Esophagus (tissue), 2 donors: Measurements from ENCODE around the gene AZIN2. TPM values are rescaled to one million over a fixed set of nuclear protein-coding genes. Genes with fewer than 3 reads are reported as not detected.

ENCODE experiments used
- H3K27ac ChIP-seq, 2 donors: one replicate each; pipeline ENCODE4 v1.5.1; 2013; ENCODE audit warnings: low read depth in 2 of 2, mild to moderate bottlenecking in 2 of 2, inconsistent platforms in 1 of 2, low read length in 1 of 2, moderate library complexity in 1 of 2
- H3K27me3 ChIP-seq, 2 donors: one replicate each; pipeline ENCODE4 v1.6.1; 2013; ENCODE audit warnings: low read length in 2 of 2, control low read depth in 1 of 2, mild to moderate bottlenecking in 1 of 2; ENCODE audit not compliant: insufficient read depth in 2 of 2, control insufficient read depth in 1 of 2
- H3K36me3 ChIP-seq, 2 donors: one replicate each; pipeline ENCODE4 v1.6.1; 2013; ENCODE audit warnings: low read length in 1 of 2; ENCODE audit not compliant: control insufficient read depth in 2 of 2, insufficient read depth in 2 of 2
- H3K4me1 ChIP-seq, 2 donors: one replicate each; pipeline ENCODE4 v1.6.1; 2013; ENCODE audit warnings: low read length in 1 of 2; ENCODE audit not compliant: control insufficient read depth in 2 of 2, insufficient read depth in 2 of 2
- H3K4me3 ChIP-seq, 2 donors: one replicate each; pipeline ENCODE4 v1.5.1; 2013; ENCODE audit warnings: low read length in 2 of 2, mild to moderate bottlenecking in 2 of 2, low read depth in 1 of 2, moderate library complexity in 1 of 2
- H3K9me3 ChIP-seq, 2 donors: one replicate each; pipeline ENCODE4 v1.6.1; 2013; ENCODE audit warnings: mild to moderate bottlenecking in 2 of 2, low read depth in 1 of 2, low read length in 1 of 2, moderate library complexity in 1 of 2; ENCODE audit not compliant: control insufficient read depth in 2 of 2, insufficient read depth in 1 of 2
- WGBS, 2 donors: extraction: QIAGEN DNeasy Blood & Tissue Kit; methylation state at CpG; one replicate each; pipeline ENCODE4 v1.1.7; 2013; 5-methylcytosine and 5-hydroxymethylcytosine counted together
- polyA plus RNA-seq, 2 donors: library from polyadenylated mRNA; stranded (reverse); fragments of 200-250 nt; gene quantifications; one replicate each; pipeline ENCODE4 v1.2.3, GENCODE V29; 2013
- donor health status: healthy with polysubstance abuse.
- donor health status: Bipolar disorder and iron deficiency.

Gene AZIN2
- under 1 TPM; 0.63 to 0.72 TPM for polyA plus RNA-seq

DNA sequence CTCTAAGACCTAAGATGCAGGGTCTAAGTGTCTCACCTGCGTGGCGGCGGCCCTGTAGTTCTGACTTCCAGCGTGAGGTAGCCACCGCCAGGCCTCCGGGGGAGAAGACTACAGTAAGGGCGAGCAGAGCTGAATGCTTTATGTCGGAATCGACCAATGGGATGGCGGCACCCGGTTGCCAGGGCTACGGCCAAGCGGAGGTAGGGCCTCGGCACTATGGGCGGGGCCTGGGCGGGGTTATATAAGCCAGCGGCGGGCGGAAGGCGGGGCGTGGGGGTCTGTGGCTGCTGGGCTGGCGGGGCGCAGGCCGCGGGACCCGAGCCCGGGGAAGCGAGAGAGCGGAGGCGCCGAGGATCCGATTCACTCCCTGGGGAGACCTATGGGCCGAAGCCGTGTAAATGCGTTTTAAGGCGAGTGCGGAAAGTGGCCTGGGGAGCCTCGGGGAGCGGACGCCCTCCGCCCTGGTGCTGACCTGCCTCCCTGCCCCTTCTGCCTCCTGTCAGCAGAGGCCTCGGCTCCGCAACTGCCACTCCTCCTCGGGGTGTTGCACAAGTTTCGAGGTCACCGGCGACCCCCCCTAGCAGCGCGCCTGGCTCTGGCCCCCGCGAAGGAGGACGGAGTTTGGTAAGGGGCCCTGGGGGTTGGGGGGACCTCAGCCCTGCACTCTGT lies at the start of gene AZIN2:
AZIN2 (plus strand) TSS at position 269 of the 669 bp plus-strand sequence. CDS start 1,097 bp downstream, outside the sequence.
- no peaks in the 10 kb centered on the region for H3K27me3 ChIP-seq
- H3K27ac ChIP-seq, result no peak within 1 kb of the TSS
- no peaks in the 10 kb centered on the region for H3K4me1 ChIP-seq
- H3K4me3 ChIP-seq, result peak within 1 kb of the TSS; percentile 58 to 65
- WGBS, 2 donors, result 1 to 2% methylated on average over 38 to 52 of the region's 52 CpGs
- no peaks in the 10 kb centered on the region for H3K9me3 ChIP-seq
- no peaks in the 10 kb centered on the region for H3K36me3 ChIP-seq

DNA sequence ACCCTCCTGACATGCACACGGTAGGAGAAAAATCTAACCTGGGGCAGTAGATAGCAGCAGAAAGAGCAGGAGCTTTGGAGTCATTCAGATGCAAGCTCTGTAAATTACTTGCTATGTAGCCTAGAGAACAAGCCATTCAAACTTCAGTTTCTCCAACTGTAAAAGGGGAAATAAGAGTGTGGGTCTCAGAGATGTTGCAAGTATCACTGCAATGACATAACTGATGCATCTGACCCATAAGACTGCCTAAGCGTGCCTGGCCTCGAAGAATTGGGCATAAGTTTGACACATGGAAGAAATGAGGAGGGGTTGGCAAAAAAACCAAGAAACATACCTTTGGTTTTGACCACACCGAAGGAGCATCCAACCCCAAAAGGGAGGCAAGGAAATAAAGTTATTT lies 49.4 kb upstream of the AZIN2 start:
- Histone ChIP-seq H3K4me3 (no peak overlapping the region), H3K36me3 (no peaks in the 10 kb centered on the region), H3K4me1 (peaks cover 0 to 4% of the 10 kb centered on the region in 2 donors), H3K27ac (no peak overlapping the region), H3K27me3 (no peaks in the 10 kb centered on the region), H3K9me3 (no peaks in the 10 kb centered on the region)
- WGBS, 2 donors, result 88 to 90% methylated on average over 4 of the region's 4 CpGs

DNA sequence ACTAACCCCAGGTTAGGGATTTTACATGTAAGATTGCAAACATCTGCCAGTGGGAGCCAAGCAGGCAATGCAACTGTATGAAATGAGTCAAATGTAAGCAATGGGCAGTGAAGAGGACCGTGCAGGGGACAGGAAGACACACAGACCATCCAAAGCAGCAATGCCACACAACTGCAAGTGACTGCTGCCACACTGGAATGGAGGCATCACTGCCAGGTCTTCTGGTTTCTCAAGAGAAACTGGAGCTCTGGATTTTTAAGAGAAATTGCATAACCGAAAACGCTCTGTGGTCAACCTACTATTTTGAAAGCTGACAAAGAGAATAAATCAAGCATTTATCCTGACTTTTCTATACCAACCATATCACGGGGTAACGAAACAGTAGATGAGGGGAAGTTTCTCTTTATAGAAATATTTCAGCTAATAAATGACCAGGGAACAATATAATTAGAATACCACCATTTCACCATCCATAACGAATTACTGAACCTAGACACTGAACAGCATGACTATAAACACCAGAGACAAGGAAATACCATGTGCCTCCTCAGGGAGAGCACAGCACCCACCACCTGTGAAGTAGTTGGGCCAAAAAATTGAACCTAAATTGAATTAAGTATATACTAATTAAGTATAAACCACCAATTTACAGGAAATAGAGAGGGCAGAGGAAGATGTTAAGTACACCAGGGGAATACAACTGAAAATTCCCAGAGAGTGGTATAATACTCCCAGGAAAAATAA lies 48.7 kb upstream of the AZIN2 start:
- peaks cover 0 to 4% of the 10 kb centered on the region in 2 donors for H3K4me1 ChIP-seq
- H3K27me3 ChIP-seq, result no peaks in the 10 kb centered on the region
- 77 to 82% methylated on average over 6 of the region's 6 CpGs for WGBS, 2 donors
- no peaks in the 10 kb centered on the region for H3K36me3 ChIP-seq
- H3K9me3 ChIP-seq, result no peaks in the 10 kb centered on the region
- H3K27ac ChIP-seq, result no peak overlapping the region
- no peak overlapping the region for H3K4me3 ChIP-seq

DNA sequence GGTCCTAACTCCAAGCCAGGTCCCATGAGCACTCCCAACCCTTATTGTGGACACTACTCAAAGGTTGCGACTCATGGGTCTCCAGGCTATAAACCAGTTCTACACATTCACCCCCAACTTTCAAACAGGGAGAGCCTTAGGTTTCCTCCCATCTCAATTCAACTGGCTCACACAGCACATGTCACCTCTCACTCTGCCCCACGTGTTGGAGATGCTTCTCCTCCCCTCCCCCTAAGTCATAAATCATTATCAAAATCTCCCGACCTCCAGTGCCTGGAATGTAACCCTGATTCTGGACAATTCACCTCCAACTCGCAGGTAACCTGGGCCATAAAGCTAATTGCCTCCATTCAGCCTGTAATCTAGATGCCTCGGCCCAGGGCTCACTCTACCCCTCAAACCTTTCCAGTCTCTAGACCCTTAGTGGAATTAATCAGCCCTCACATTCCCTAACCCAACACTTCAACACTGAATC lies 44.9 kb upstream of the AZIN2 start:
- Histone ChIP-seq H3K4me1 (peaks cover 0 to 4% of the 10 kb centered on the region in 2 donors), H3K9me3 (no peaks in the 10 kb centered on the region), H3K27ac (peak overlapping the region; percentile 72 to 91), H3K4me3 (peak overlapping the region; percentile 78 to 100), H3K27me3 (no peaks in the 10 kb centered on the region), H3K36me3 (no peaks in the 10 kb centered on the region)
- 7 to 8% methylated on average over 5 of the region's 5 CpGs for WGBS, 2 donors

DNA sequence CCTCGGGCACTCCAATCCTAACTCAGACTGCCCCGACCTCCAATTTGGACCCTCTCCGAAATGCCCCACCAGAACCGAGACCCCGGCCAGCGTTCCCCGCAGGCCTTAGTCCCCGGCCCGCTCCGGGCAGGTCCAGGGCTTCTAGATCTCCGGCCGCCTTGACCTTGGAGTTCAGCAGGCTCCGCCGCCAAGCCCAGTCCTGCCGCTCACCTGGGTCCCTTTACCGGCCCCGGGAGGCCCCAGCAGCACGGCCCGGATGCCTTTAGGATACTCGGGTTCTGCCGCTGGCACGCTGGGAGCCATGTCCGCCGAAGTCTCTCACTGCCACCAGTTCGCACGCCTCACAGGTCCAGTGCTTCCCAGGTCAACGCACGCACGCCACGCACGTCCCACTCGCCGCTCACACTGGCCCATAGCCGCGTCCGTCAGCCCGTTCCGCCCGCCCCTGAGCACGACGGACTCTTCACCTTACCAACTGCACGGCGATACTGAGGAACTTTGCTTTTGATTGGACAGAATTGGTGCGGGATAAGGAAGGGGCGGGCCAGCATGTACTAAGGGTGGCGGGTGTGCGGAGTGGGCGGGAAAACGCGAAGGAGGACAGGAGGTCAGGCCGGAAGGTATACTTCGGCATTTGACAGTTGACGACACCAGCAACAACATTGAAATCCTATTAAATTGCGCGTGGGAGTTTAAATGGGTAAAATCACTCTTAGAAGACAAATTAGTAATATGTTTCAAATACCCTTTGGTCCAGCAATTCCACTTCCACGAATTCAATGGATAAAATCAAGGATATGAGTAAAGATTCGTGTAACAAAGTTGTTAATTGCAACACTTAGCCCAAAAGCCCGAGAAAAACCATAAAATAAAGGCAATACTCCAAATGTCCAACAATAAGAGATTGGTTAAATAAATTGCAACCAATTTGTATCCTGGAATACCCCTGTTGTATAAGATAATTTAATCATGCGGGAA lies 44.1 kb upstream of the AZIN2 start, which contains the start of gene AK2:
AK2 (minus strand) TSS at position 358 of the 978 bp plus-strand sequence; CDS start at position 303, 55 bp downstream.
- H3K4me1 ChIP-seq, result peaks cover 0 to 4% of the 10 kb centered on the region in 2 donors
- H3K27me3 ChIP-seq, result no peaks in the 10 kb centered on the region
- peak within 1 kb of the TSS; percentile 78 to 100 for H3K4me3 ChIP-seq
- WGBS, 2 donors, result 4 to 5% methylated on average over 59 of the region's 59 CpGs
- H3K27ac ChIP-seq, result peak within 1 kb of the TSS; percentile 72 to 91
- no peaks in the 10 kb centered on the region for H3K9me3 ChIP-seq
- no peaks in the 10 kb centered on the region for H3K36me3 ChIP-seq

DNA sequence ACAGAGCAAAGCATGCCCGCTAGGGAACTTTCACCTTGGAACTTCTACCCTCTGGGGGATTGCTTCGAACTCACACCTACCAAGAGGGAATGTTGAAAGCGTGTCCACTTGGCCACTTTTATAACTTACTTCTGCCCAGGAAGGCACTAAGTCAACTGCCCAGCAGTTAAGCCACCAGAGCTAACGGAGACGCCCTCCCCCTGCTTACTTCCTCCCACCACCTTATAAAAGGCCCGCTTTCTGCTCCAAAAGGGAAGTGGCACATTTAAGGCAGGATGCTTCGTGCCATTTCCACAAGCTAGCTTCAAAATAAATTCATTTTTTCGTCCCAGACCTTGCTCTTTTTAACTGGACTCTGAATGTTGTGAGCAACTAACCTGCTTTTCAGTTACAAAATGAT lies 41.1 kb upstream of the AZIN2 start:
- Histone ChIP-seq H3K4me1 (peaks cover 0 to 4% of the 10 kb centered on the region in 2 donors), H3K27ac (no peak overlapping the region), H3K27me3 (no peaks in the 10 kb centered on the region), H3K4me3 (no peak overlapping the region), H3K9me3 (no peaks in the 10 kb centered on the region), H3K36me3 (no peaks in the 10 kb centered on the region)
- WGBS, 2 donors, result 76% methylated on average over 8 of the region's 8 CpGs

DNA sequence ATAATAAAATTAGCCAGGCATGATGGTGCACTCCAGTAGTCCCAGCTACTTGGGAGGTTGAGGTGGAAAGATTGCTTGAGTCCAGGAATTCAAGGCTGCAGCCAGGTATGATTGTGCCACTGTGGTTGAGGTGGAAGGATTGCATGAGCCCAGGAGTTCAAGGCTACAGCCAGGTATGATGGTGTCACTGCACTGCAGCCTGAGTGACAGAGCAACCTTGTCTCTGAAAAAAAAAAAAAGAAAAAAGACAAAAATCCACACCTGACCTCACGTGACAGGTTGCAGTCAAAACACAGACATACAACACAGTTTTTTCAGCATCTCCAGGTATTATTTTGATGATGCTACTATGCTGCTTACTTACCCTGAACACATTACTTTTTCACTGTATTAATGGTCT lies 39.9 kb upstream of the AZIN2 start:
- H3K4me1 ChIP-seq, result no peaks in the 10 kb centered on the region
- no peaks in the 10 kb centered on the region for H3K27me3 ChIP-seq
- no peak overlapping the region for H3K27ac ChIP-seq
- WGBS, 2 donors, result 79 to 81% methylated on average over 1 of the region's 1 CpG
- H3K4me3 ChIP-seq, result no peak overlapping the region
- H3K9me3 ChIP-seq, result no peaks in the 10 kb centered on the region
- no peaks in the 10 kb centered on the region for H3K36me3 ChIP-seq

DNA sequence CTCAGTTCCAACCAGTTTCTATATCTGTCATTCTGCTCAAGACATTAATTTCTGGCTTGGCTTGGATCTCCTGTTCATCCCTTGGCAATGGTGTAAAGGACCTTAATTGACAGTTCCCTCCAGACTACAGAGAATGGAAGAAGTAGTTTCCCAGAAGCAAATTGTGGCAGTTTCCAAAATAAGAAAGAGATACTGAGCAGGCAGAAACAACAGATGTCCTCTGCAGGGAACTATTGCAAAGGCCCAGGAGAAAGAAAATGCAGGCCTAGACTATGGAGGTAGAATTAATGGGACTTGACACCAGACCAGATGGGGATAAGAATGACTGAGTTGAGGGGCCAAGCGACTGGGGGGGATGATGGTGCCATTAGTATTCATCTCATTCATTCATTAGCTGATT lies 38.1 kb upstream of the AZIN2 start:
- no peaks in the 10 kb centered on the region for H3K4me1 ChIP-seq
- no peak overlapping the region for H3K4me3 ChIP-seq
- H3K36me3 ChIP-seq, result no peaks in the 10 kb centered on the region
- no peaks in the 10 kb centered on the region for H3K9me3 ChIP-seq
- WGBS, 2 donors, result 65 to 97% methylated on average over 1 of the region's 1 CpG
- no peak overlapping the region for H3K27ac ChIP-seq
- H3K27me3 ChIP-seq, result no peaks in the 10 kb centered on the region
